Naive thymus-derived CD4-positive, alpha-beta T cell (primary cell): ENCODE data around the gene EIF1AD. TPM values are rescaled to one million over a fixed set of nuclear protein-coding genes. Genes with fewer than 3 reads are reported as not detected.
"Not testable (repeated sequence)": the region's sequence is repeated elsewhere in the genome, so short reads cannot be mapped to it uniquely, and the experiment has no call there.

Source experiments
- ATAC-seq: fragments of 150-1000 bp; cut with Tn5 transposase; 2 replicates; pipeline ENCODE4 v1.10.0; 2021; ENCODE audit warnings: mild to moderate bottlenecking, moderate library complexity
- CTCF ChIA-PET: fragments of 350-600 bp; sonication (Branson Sonifier 250); formaldehyde crosslinking; loops from one replicate; lab custom pipeline; 2021; ENCODE audit warnings: antibody characterized with exemption; lab: Charles Lee
- POLR2A ChIA-PET: fragments of 350-600 bp; sonication (Branson Sonifier 250); formaldehyde crosslinking; loops from one replicate; lab custom pipeline; 2021; ENCODE audit warnings: antibody characterized with exemption, inconsistent platforms; lab: Charles Lee
- DNase-seq, 9 donors: peaks; one replicate each; pipeline versions ENCODE4 v3.0.0 to v3.0.0-alpha.2; 2020 to 2022; ENCODE audit warnings: mixed read lengths in 1 of 9
- H3K27ac ChIP-seq: one replicate; pipeline ENCODE4 v1.7.0; 2013; ENCODE audit warnings: mild to moderate bottlenecking, low read depth, low read length, moderate library complexity
- H3K27me3 ChIP-seq, 2 donors: one replicate each; pipeline ENCODE4 v1.7.0; 2013; ENCODE audit warnings: low read length in 2 of 2, mild to moderate bottlenecking in 2 of 2, moderate library complexity in 2 of 2; ENCODE audit not compliant: control insufficient read depth in 2 of 2, insufficient read depth in 2 of 2
- H3K36me3 ChIP-seq, 3 experiments: 1 replicate in 2 of 3; 2 replicates in 1 of 3; pipeline ENCODE4 v1.7.0; 2013; ENCODE audit warnings: low read length in 3 of 3, mild to moderate bottlenecking in 3 of 3, moderate library complexity in 1 of 3; ENCODE audit not compliant: insufficient read depth in 3 of 3, control insufficient read depth in 2 of 3
- H3K4me1 ChIP-seq, 2 donors: one replicate each; pipeline ENCODE4 v1.7.0; 2013; ENCODE audit warnings: low read length in 2 of 2, mild to moderate bottlenecking in 2 of 2, moderate library complexity in 1 of 2; ENCODE audit not compliant: control insufficient read depth in 2 of 2, insufficient read depth in 2 of 2
- H3K4me3 ChIP-seq: 2 replicates; pipeline ENCODE4 v1.7.0; 2013; ENCODE audit warnings: mild to moderate bottlenecking, low read length
- H3K9me3 ChIP-seq, 3 experiments: 1 replicate in 2 of 3; 2 replicates in 1 of 3; pipeline ENCODE4 v1.7.0; 2013; ENCODE audit warnings: low read length in 3 of 3; ENCODE audit not compliant: control insufficient read depth in 2 of 3
- H3K27ac Mint-ChIP-seq, 9 donors: one replicate each; pipeline ENCODE4 v1.8.0; 2020 to 2022; ENCODE audit warnings: mixed read lengths in 9 of 9, mild to moderate bottlenecking in 8 of 9, moderate library complexity in 5 of 9, inconsistent platforms in 2 of 9
- H3K27me3 Mint-ChIP-seq, 5 donors: one replicate each; pipeline ENCODE4 v1.8.0; 2021 to 2022; ENCODE audit warnings: mixed read lengths in 5 of 5, mild to moderate bottlenecking in 1 of 5
- H3K36me3 Mint-ChIP-seq, 5 donors: one replicate each; pipeline ENCODE4 v1.8.0; 2020 to 2022; ENCODE audit warnings: mixed read lengths in 5 of 5, mild to moderate bottlenecking in 3 of 5, inconsistent platforms in 1 of 5
- H3K4me1 Mint-ChIP-seq, 7 donors: one replicate each; pipeline ENCODE4 v1.8.0; 2020 to 2022; ENCODE audit warnings: mixed read lengths in 7 of 7, mild to moderate bottlenecking in 3 of 7, inconsistent platforms in 1 of 7
- H3K4me3 Mint-ChIP-seq, 10 donors: one replicate each; pipeline ENCODE4 v1.8.0; 2020 to 2022; ENCODE audit warnings: mild to moderate bottlenecking in 10 of 10, mixed read lengths in 10 of 10, moderate library complexity in 6 of 10, inconsistent platforms in 2 of 10
- H3K9me3 Mint-ChIP-seq, 11 donors: one replicate each; pipeline ENCODE4 v1.8.0; 2020 to 2022; ENCODE audit warnings: mixed read lengths in 11 of 11, mild to moderate bottlenecking in 4 of 11, inconsistent platforms in 1 of 11, moderate library complexity in 1 of 11
- intact Hi-C, 2 donors: fragments of 100-400 bp; cut with micrococcal nuclease; formaldehyde crosslinking; loops; one replicate each; pipeline ENCODE4 v1.15.1; 2023
- polyA plus RNA-seq, 2 donors: library from polyadenylated mRNA; unstranded; fragments of 300-500 nt; fragmentation: Illumina TruSeq; gene quantifications; one replicate each; pipeline ENCODE4 v1.2.3, GENCODE V29; 2021
- total RNA-seq, 6 experiments: library from RNA in 5 of 6; stranded (reverse) in 5 of 6; gene quantifications; 1 replicate in 5 of 6; 2 replicates in 1 of 6; pipeline ENCODE4 v1.2.3 and lab custom pipeline; 2021 to 2026

EIF1AD gene
- total and polyA plus RNA-seq, 7 experiments from 2014 or later: 17.7 to 114 (median 58.2) TPM

GRCh38 chr11:65951641-65952040, 50.3 kb downstream of the EIF1AD start:
- H3K9me3 ChIP-seq, H3K4me3 Mint-ChIP-seq, H3K4me3 ChIP-seq, DNase-seq, H3K9me3 Mint-ChIP-seq, H3K27me3 ChIP-seq, intact Hi-C loops, H3K36me3 ChIP-seq, H3K4me1 Mint-ChIP-seq, H3K27ac ChIP-seq, ATAC-seq, H3K36me3 Mint-ChIP-seq, H3K27ac Mint-ChIP-seq, H3K27me3 Mint-ChIP-seq, H3K4me1 ChIP-seq: not testable (repeated sequence)
- POLR2A ChIA-PET: interaction anchor here (0.6 to 1.4 kb wide), 2 partner anchors 9 to 15 kb away, joined by 3 to 4 read pairs; no protein-coding TSS in a partner anchor
- CTCF ChIA-PET: interaction anchor here (0.6 kb wide), 1 partner anchor 67 kb away, joined by 3 read pairs; no protein-coding TSS in a partner anchor

DNA sequence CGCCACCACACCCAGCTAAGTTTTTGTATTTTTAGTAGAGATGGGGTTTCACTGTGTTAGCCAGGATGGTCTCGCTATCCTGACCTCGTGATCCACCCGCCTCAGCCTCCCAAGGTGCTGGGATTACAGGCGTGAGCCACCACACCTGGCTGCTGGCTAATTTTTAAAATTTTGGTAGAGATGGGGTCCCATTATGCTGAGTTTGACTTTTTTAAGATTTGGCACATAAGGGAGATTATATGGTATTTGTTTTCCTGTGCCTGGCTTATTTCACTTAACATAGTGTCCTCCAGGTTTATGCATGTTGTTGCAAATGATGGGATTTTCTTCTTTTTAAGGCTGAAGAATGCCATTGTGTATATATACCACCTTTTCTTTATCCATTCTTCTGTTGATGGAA, 51.2 kb downstream of the EIF1AD start:
- intact Hi-C loops, H3K27ac Mint-ChIP-seq, H3K36me3 Mint-ChIP-seq, H3K36me3 ChIP-seq, H3K4me1 Mint-ChIP-seq, H3K27me3 Mint-ChIP-seq, H3K4me1 ChIP-seq, ATAC-seq, H3K9me3 Mint-ChIP-seq, H3K9me3 ChIP-seq, H3K27me3 ChIP-seq, POLR2A ChIA-PET, H3K4me3 Mint-ChIP-seq, DNase-seq, H3K4me3 ChIP-seq, CTCF ChIA-PET, H3K27ac ChIP-seq: not testable (repeated sequence)

DNA sequence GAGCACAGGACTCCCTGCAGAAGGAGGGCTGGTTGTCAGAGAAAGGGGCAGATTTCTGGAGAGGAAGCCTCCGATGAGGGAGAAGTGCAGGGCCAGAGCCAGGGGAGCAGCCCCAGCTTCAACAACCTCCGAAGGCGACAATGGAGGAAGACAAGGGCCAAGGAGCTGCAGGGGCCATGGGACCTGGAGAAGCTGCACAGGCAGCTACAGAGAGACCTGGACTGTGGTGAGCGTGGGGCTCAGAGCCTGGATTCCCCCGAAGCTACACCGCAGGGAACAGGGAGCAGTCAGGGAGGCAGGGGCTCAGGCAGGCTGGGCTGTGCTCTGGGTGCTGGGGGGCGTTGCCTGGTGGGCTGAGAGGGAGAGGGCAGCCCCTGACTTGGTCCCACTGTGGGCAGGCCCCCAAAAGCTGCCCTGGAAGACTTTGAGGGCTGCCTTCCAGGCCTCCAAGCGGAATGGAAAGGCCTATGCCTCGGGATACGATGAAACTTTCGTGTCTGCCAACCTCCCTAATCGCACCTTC, 54.3 kb downstream of the EIF1AD start:
- H3K4me1 ChIP-seq: no peaks in the 10 kb centered on the region
- Mint-ChIP-seq H3K4me1 (peaks cover 0 to 4% (median 0%) of the 10 kb centered on the region in 7 donors), H3K36me3 (no peaks in the 10 kb centered on the region), H3K27ac (no peak overlapping the region), H3K27me3 (peaks cover 0 to 9% (median 0%) of the 10 kb centered on the region in 5 donors), H3K4me3 (no peak overlapping the region), H3K9me3 (peaks cover 0 to 2% (median 0%) of the 10 kb centered on the region in 11 donors)
- ChIA-PET CTCF (no interaction called here), POLR2A (interaction anchor here (1.2 kb wide), 1 partner anchor 20 kb away, joined by 5 read pairs; no protein-coding TSS in a partner anchor)
- no peak for DNase-seq
- H3K27me3 ChIP-seq: no peaks in the 10 kb centered on the region
- ATAC-seq: no peak
- H3K4me3 ChIP-seq: no peak overlapping the region
- no peaks in the 10 kb centered on the region for H3K36me3 ChIP-seq
- intact Hi-C loops: no loop called here
- no peaks in the 10 kb centered on the region for H3K9me3 ChIP-seq
- no peak overlapping the region for H3K27ac ChIP-seq

- Mint-ChIP-seq H3K36me3 (no peaks in the 10 kb centered on the region), H3K27me3 (peaks cover 0 to 9% (median 0%) of the 10 kb centered on the region in 5 donors), H3K27ac (no peak overlapping the region), H3K4me1 (peaks cover 0 to 4% (median 0%) of the 10 kb centered on the region in 7 donors), H3K4me3 (no peak overlapping the region), H3K9me3 (peaks cover 0 to 2% (median 0%) of the 10 kb centered on the region in 11 donors)
- POLR2A ChIA-PET: no interaction called here
- intact Hi-C loops: no loop called here
- H3K4me3 ChIP-seq: no peak overlapping the region
- DNase-seq (no peak), ATAC-seq (no peak)
- CTCF ChIA-PET: no interaction called here
- H3K4me1 ChIP-seq: no peaks in the 10 kb centered on the region
- H3K27me3 ChIP-seq: no peaks in the 10 kb centered on the region
- H3K36me3 ChIP-seq: no peaks in the 10 kb centered on the region
- H3K9me3 ChIP-seq: no peaks in the 10 kb centered on the region
- H3K27ac ChIP-seq: no peak overlapping the region
These were observed 54.8 kb downstream of the EIF1AD start for GRCh38 chr11:65947133-65947532.

DNA sequence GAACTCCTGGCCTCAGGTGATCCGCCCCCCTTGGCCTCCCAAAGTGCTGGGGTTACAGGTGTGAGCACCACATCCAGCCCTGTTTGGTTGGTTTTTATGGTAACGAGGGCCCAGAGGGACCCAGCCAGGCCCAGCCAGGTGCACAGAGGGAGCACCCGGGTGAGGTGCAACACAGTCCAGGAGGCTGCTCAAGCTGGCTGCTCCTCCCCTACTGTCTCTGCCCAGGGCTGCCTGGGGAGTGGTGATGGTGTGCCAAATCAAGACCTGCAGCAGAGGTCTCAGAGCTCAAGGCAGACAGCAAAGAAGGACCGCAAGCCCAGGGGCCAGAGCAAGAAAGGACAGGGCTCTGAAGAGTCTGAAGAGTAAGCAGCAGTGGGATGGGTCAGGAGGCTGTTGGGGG, 55.3 kb downstream of the EIF1AD start:
- no peak overlapping the region for H3K4me3 ChIP-seq
- H3K4me1 Mint-ChIP-seq: peaks cover 0 to 4% (median 0%) of the 10 kb centered on the region in 7 donors
- peaks cover 0 to 10% (median 0%) of the 10 kb centered on the region in 5 donors for H3K27me3 Mint-ChIP-seq
- H3K4me1 ChIP-seq: no peaks in the 10 kb centered on the region
- DNase-seq (no peak), ATAC-seq (no peak)
- no peaks in the 10 kb centered on the region for H3K36me3 ChIP-seq
- intact Hi-C loops: no loop called here
- no peaks in the 10 kb centered on the region for H3K27me3 ChIP-seq
- peaks cover 0 to 2% (median 0%) of the 10 kb centered on the region in 11 donors for H3K9me3 Mint-ChIP-seq
- no peak overlapping the region for H3K27ac Mint-ChIP-seq
- POLR2A ChIA-PET: interaction anchor here (0.5 to 1.0 kb wide), 2 partner anchors 8 to 39 kb away, joined by 3 to 5 read pairs; no protein-coding TSS in a partner anchor
- H3K36me3 Mint-ChIP-seq: no peaks in the 10 kb centered on the region
- no peak overlapping the region for H3K4me3 Mint-ChIP-seq
- CTCF ChIA-PET: no interaction called here
- no peak overlapping the region for H3K27ac ChIP-seq
- H3K9me3 ChIP-seq: no peaks in the 10 kb centered on the region

Other genes starting within 250 kb of the EIF1AD start
- 10 to 100 TPM; 21.5 to 31.0 (median 23.5) TPM for gene AP5B1, start 221.2 kb downstream of the EIF1AD start, total RNA-seq
- gene AP5B1, start 221.2 kb downstream of the EIF1AD start, polyA plus RNA-seq: 10 to 100 TPM in 1 of 2 donors, 1 to 10 TPM in 1; 8.8 to 19.2 TPM
- not detected for gene OVOL1, start 215.1 kb downstream of the EIF1AD start, total RNA-seq
- gene OVOL1, start 215.1 kb downstream of the EIF1AD start, polyA plus RNA-seq: not detected
- 1 to 10 TPM in 3 of 5 experiments, under 1 TPM in 2; 0.81 to 2.0 (median 1.1) TPM for gene SNX32, start 168.2 kb downstream of the EIF1AD start, total RNA-seq
- gene SNX32, start 168.2 kb downstream of the EIF1AD start, polyA plus RNA-seq: under 1 TPM; 0.38 to 0.60 TPM
- gene CFL1, start 144.0 kb downstream of the EIF1AD start, total RNA-seq: 1,000 to 10,000 TPM in 1 of 5 experiments, 100 to 1,000 TPM in 4; 403 to 1,550 (median 533) TPM
- 1,000 to 10,000 TPM; 2,039 to 2,314 TPM for gene CFL1, start 144.0 kb downstream of the EIF1AD start, polyA plus RNA-seq
- 100 to 1,000 TPM in 2 of 5 experiments, 10 to 100 TPM in 3; 51.8 to 117 (median 97.7) TPM for gene MUS81, start 141.7 kb downstream of the EIF1AD start, total RNA-seq
- 10 to 100 TPM; 18.3 to 33.0 TPM for gene MUS81, start 141.7 kb downstream of the EIF1AD start, polyA plus RNA-seq
- gene EFEMP2, start 129.4 kb downstream of the EIF1AD start, total RNA-seq: 10 to 100 TPM in 3 of 5 experiments, 1 to 10 TPM in 2; 5.9 to 16.0 (median 12.7) TPM
- gene EFEMP2, start 129.4 kb downstream of the EIF1AD start, polyA plus RNA-seq: under 1 TPM; 0.40 to 0.60 TPM
- 100 to 1,000 TPM in 1 of 5 experiments, 10 to 100 TPM in 4; 24.9 to 148 (median 29.3) TPM for gene CTSW, start 122.3 kb downstream of the EIF1AD start, total RNA-seq
- 10 to 100 TPM; 31.7 to 58.7 TPM for gene CTSW, start 122.3 kb downstream of the EIF1AD start, polyA plus RNA-seq
- gene FIBP, start 113.7 kb downstream of the EIF1AD start, total RNA-seq: 10 to 100 TPM; 25.9 to 72.1 (median 43.4) TPM
- 10 to 100 TPM; 60.0 to 78.3 TPM for gene FIBP, start 113.7 kb downstream of the EIF1AD start, polyA plus RNA-seq
- 10 to 100 TPM; 21.1 to 52.1 (median 23.6) TPM for gene CCDC85B, start 111.5 kb downstream of the EIF1AD start, total RNA-seq
- gene CCDC85B, start 111.5 kb downstream of the EIF1AD start, polyA plus RNA-seq: 10 to 100 TPM; 59.0 to 85.0 TPM
- 10 to 100 TPM in 1 of 5 experiments, 1 to 10 TPM in 2, not detected in 2; 2.8 to 25.7 (median 4.0) TPM for gene FOSL1, start 101.8 kb downstream of the EIF1AD start, total RNA-seq
- not detected for gene FOSL1, start 101.8 kb downstream of the EIF1AD start, polyA plus RNA-seq
- gene C11orf68, start 83.1 kb downstream of the EIF1AD start, total RNA-seq: 10 to 100 TPM; 18.5 to 62.2 (median 40.4) TPM
- gene C11orf68, start 83.1 kb downstream of the EIF1AD start, polyA plus RNA-seq: 100 to 1,000 TPM in 1 of 2 donors, 10 to 100 TPM in 1; 74.1 to 104 TPM
- 100 to 1,000 TPM in 1 of 5 experiments, 10 to 100 TPM in 4; 72.6 to 166 (median 81.9) TPM for gene DRAP1, start 82.7 kb downstream of the EIF1AD start, total RNA-seq
- 10 to 100 TPM; 87.7 to 89.3 TPM for gene DRAP1, start 82.7 kb downstream of the EIF1AD start, polyA plus RNA-seq
- gene TSGA10IP, start 56.7 kb downstream of the EIF1AD start, total RNA-seq: under 1 TPM in 1 of 5 experiments, not detected in 4; 0.64 TPM
- not detected for gene TSGA10IP, start 56.7 kb downstream of the EIF1AD start, polyA plus RNA-seq
- 100 to 1,000 TPM in 1 of 5 experiments, 10 to 100 TPM in 4; 65.9 to 102 (median 90.8) TPM for gene SART1, start 40.4 kb downstream of the EIF1AD start, total RNA-seq
- gene SART1, start 40.4 kb downstream of the EIF1AD start, polyA plus RNA-seq: 10 to 100 TPM; 27.9 to 66.6 TPM
- 100 to 1,000 TPM in 2 of 5 experiments, 10 to 100 TPM in 3; 54.5 to 234 (median 99.4) TPM for gene BANF1, start 346 bp upstream of the EIF1AD start, total RNA-seq
- gene BANF1, start 346 bp upstream of the EIF1AD start, polyA plus RNA-seq: 100 to 1,000 TPM; 192 to 203 TPM
- under 1 TPM in 1 of 5 experiments, not detected in 4; 0.42 TPM for gene CST6, start 9.9 kb upstream of the EIF1AD start, total RNA-seq
- gene CST6, start 9.9 kb upstream of the EIF1AD start, polyA plus RNA-seq: not detected
- 1 to 10 TPM in 2 of 5 experiments, not detected in 3; 1.4 to 4.2 TPM for gene CATSPER1, start 24.3 kb upstream of the EIF1AD start, total RNA-seq
- gene CATSPER1, start 24.3 kb upstream of the EIF1AD start, polyA plus RNA-seq: not detected
- not detected for gene GAL3ST3, start 47.0 kb upstream of the EIF1AD start, total RNA-seq
- gene GAL3ST3, start 47.0 kb upstream of the EIF1AD start, polyA plus RNA-seq: not detected
- gene SF3B2, start 50.2 kb upstream of the EIF1AD start, total RNA-seq: 100 to 1,000 TPM; 163 to 248 (median 206) TPM
- 100 to 1,000 TPM in 1 of 2 donors, 10 to 100 TPM in 1; 81.8 to 140 TPM for gene SF3B2, start 50.2 kb upstream of the EIF1AD start, polyA plus RNA-seq
- gene PACS1, start 68.1 kb upstream of the EIF1AD start, total RNA-seq: 100 to 1,000 TPM; 100 to 314 (median 252) TPM
- gene PACS1, start 68.1 kb upstream of the EIF1AD start, polyA plus RNA-seq: 100 to 1,000 TPM in 1 of 2 donors, 10 to 100 TPM in 1; 48.0 to 116 TPM